ENCODE data around the gene KCNH5.
A peak's percentile ranks its signal among the peaks of the same experiment; 100 is the strongest.

The KCNH5 gene

GRCh38 chr14:62667421-62667914, 377.8 kb downstream of the KCNH5 start:
- DNase-seq = peak; percentile 54

- no peak for DNase-seq
Measured at GRCh38 chr14:62665286-62665685, 380.0 kb downstream of the KCNH5 start.

GRCh38 chr14:62663456-62663821, 381.8 kb downstream of the KCNH5 start:
- DNase-seq = no peak

- no peak for DNase-seq
Measured at GRCh38 chr14:62662811-62663455, 382.3 kb downstream of the KCNH5 start.

GRCh38 chr14:62661818-62662217, 383.4 kb downstream of the KCNH5 start:
- no peak for DNase-seq

- no peak for DNase-seq
Measured at GRCh38 chr14:62658631-62659030, 386.6 kb downstream of the KCNH5 start.

GRCh38 chr14:62657376-62657775, 387.9 kb downstream of the KCNH5 start:
- no peak for DNase-seq

- no peak for DNase-seq
Measured at GRCh38 chr14:62655166-62655565, 390.1 kb downstream of the KCNH5 start.

GRCh38 chr14:62654641-62655040, 390.6 kb downstream of the KCNH5 start:
- DNase-seq = no peak

Data from NCI-H1436 (cell line).